Fibroblast of peridontal ligament (primary cell): ENCODE measurements around the gene GZMB.
"Not testable (repeated sequence)": the region's sequence is repeated elsewhere in the genome, so short reads cannot be mapped to it uniquely, and the experiment has no call there.

Experiments used
- DNase-seq: peaks from one replicate; pipeline ENCODE4 v3.0.0-alpha.2; 2010; ENCODE audit errors: extremely low read depth

Gene GZMB

GRCh38 chr14:24634158-24634557, at the start of gene GZMB:
TSS of gene GZMB (minus strand) at chr14:24634190. CDS start at chr14:24634160, 30 bp downstream.
- DNase-seq: no peak

- no peak for DNase-seq
These were observed 47.1 kb upstream of the GZMB start for GRCh38 chr14:24681056-24681455.

GRCh38 chr14:24680516-24680915, 46.5 kb upstream of the GZMB start:
- no peak for DNase-seq

- no peak for DNase-seq
These were observed 45.4 kb upstream of the GZMB start for GRCh38 chr14:24679248-24679961.

- peak; percentile 91 for DNase-seq
These were observed 44.8 kb upstream of the GZMB start for GRCh38 chr14:24678801-24679247.

- DNase-seq: no peak
These were observed 44.0 kb upstream of the GZMB start for GRCh38 chr14:24677956-24678355.

GRCh38 chr14:24674204-24674970, 40.4 kb upstream of the GZMB start:
- DNase-seq: no peak

- DNase-seq: no peak
These were observed 39.7 kb upstream of the GZMB start for GRCh38 chr14:24673534-24674203.

GRCh38 chr14:24673059-24673458, 39.1 kb upstream of the GZMB start:
- no peak for DNase-seq

GRCh38 chr14:24670594-24670993, 36.6 kb upstream of the GZMB start:
- DNase-seq: no peak

- no peak for DNase-seq
These were observed 35.7 kb upstream of the GZMB start for GRCh38 chr14:24669651-24670050.

GRCh38 chr14:24665440-24665991, 31.5 kb upstream of the GZMB start:
- DNase-seq: no peak

GRCh38 chr14:24664366-24664765, 30.4 kb upstream of the GZMB start:
- DNase-seq: no peak

GRCh38 chr14:24662753-24663152, 28.8 kb upstream of the GZMB start:
- DNase-seq: no peak

GRCh38 chr14:24659916-24660570, 26.1 kb upstream of the GZMB start:
- no peak for DNase-seq

- not testable (repeated sequence) for DNase-seq
These were observed 14.4 kb upstream of the GZMB start for GRCh38 chr14:24648361-24648760.

GRCh38 chr14:24639905-24640304, 5.9 kb upstream of the GZMB start:
- DNase-seq: no peak

- DNase-seq: no peak
These were observed 5.3 kb upstream of the GZMB start for GRCh38 chr14:24639270-24639669.

GRCh38 chr14:24633353-24633752, 637 bp downstream of the GZMB start:
- DNase-seq: no peak

- DNase-seq: no peak
These were observed 1.2 kb downstream of the GZMB start for GRCh38 chr14:24632761-24633160.

- no peak for DNase-seq
These were observed 1.7 kb downstream of the GZMB start for GRCh38 chr14:24632336-24632735.
